Stimulated activated naive CD8-positive, alpha-beta T cell treated with anti-CD3 and anti-CD28 coated beads, Interleukin-15, amount 100 ng/mL, for 72 hours (primary cell): ENCODE measurements around the gene CHD2.
"Not testable (repeated sequence)": the region's sequence is repeated elsewhere in the genome, so short reads cannot be mapped to it uniquely, and the experiment has no call there.

Experiments used
- ATAC-seq: fragments of 150-1000 bp; cut with Tn5 transposase; 2 replicates; pipeline ENCODE4 v1.10.0; 2021; ENCODE audit warnings: mild to moderate bottlenecking, moderate library complexity
- DNase-seq, 2 donors: peaks; one replicate each; pipeline ENCODE4 v3.0.0; 2021 to 2022
- H3K27ac Mint-ChIP-seq, 2 donors: one replicate each; pipeline ENCODE4 v1.8.0; 2022; ENCODE audit warnings: mild to moderate bottlenecking in 2 of 2, mixed read lengths in 2 of 2, moderate library complexity in 2 of 2
- H3K27me3 Mint-ChIP-seq: one replicate; pipeline ENCODE4 v1.8.0; 2022; ENCODE audit warnings: mixed read lengths
- H3K4me1 Mint-ChIP-seq: one replicate; pipeline ENCODE4 v1.8.0; 2022; ENCODE audit warnings: mild to moderate bottlenecking, mixed read lengths
- H3K4me3 Mint-ChIP-seq, 2 donors: one replicate each; pipeline ENCODE4 v1.8.0; 2022; ENCODE audit warnings: mild to moderate bottlenecking in 2 of 2, mixed read lengths in 2 of 2, moderate library complexity in 1 of 2
- H3K9me3 Mint-ChIP-seq, 2 donors: one replicate each; pipeline ENCODE4 v1.8.0; 2022; ENCODE audit warnings: mixed read lengths in 2 of 2

Gene CHD2

DNA sequence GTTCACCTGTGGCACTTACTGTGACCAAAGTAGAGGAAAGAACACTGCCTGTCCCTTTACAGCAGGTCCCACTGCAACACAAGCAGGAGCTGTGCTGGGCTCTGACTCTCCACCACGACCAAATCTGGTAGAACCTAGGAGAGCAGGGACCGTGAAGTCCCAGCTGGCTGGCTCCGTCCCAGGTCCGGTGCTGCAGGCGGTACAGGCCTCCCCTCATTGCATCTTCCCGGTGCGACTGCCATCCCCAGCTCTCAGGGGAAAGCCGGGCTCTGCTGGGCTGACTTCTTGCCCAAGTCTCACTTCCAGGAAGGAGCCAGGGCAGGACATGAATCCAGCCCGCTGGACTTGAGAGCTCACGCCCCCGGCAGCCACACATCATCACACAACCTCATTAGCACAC is 155.1 kb downstream of the CHD2 start:
- H3K27me3 Mint-ChIP-seq: peaks cover 2% of the 10 kb centered on the region
- H3K9me3 Mint-ChIP-seq: no peaks in the 10 kb centered on the region
- no peak overlapping the region for H3K4me3 Mint-ChIP-seq
- no peak overlapping the region for H3K27ac Mint-ChIP-seq
- ATAC-seq (no peak), DNase-seq (no peak)
- no peaks in the 10 kb centered on the region for H3K4me1 Mint-ChIP-seq

DNA sequence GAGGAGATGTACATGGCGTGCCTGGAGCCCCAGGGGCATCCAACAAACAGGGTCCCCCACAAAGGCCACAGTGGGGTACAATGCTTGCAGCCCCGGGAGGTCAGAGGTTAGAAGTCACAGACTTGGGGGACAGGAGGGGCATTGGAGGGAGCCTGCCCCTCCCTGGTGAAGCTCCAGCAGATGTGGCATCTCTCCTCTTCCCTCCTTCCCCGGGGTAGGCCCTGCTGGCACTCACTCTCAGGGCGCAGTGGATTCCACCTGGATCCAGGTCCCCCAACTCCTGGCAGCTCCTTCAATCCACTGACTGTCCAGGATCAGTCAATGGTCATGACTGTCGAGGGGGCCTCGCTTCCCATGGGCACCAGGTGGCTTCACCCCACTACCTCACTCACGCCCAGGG is 156.7 kb downstream of the CHD2 start:
- ATAC-seq: no peak
- peaks cover 7% of the 10 kb centered on the region for H3K4me1 Mint-ChIP-seq
- no peak for DNase-seq
- no peak overlapping the region for H3K4me3 Mint-ChIP-seq
- H3K27ac Mint-ChIP-seq: no peak overlapping the region
- peaks cover 18% of the 10 kb centered on the region for H3K27me3 Mint-ChIP-seq
- no peaks in the 10 kb centered on the region for H3K9me3 Mint-ChIP-seq

DNA sequence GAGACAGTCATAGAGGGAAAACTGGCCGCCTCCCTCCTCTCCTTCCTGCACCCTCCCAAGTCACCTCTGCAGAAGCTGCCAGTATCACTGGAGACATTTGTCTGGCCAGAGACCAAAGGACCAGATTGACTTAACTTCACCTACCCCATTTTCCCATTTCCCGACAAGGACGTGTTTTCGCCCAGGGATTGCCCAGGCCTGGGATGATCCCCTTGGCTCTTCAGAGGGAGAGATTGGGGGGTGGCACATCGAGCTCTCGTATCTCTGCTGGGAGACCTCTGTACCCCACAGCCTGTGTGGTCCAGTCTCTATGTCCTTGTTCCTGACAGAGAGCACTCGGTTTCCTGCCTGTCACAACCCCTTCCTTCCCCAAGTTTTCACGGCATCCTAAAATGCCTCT is 157.5 kb downstream of the CHD2 start:
- Mint-ChIP-seq H3K27ac (no peak overlapping the region), H3K4me3 (no peak overlapping the region), H3K27me3 (peaks cover 26% of the 10 kb centered on the region), H3K4me1 (peaks cover 9% of the 10 kb centered on the region), H3K9me3 (no peaks in the 10 kb centered on the region)
- ATAC-seq (no peak), DNase-seq (no peak)

DNA sequence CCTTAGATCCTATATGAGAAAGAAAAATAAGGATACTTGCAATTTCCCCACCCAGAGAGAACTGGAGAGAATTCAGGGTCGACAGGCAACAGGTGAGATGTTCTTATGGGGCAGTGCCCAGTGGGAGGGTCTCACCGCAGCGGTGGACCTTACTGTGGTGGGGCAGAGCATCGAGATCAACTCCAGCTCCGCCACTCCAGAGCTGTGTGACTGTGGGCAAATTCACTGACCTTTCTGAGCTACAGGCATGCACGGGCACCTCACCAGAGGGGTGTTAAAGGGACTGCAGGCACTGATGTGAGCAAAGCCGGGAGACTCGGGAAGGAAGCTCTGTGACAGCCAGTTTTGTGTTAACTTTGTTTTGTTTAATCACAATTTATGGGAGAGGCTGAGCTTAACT is 158.0 kb downstream of the CHD2 start:
- H3K9me3 Mint-ChIP-seq: no peaks in the 10 kb centered on the region
- no peak overlapping the region for H3K4me3 Mint-ChIP-seq
- no peak overlapping the region for H3K27ac Mint-ChIP-seq
- peaks cover 9% of the 10 kb centered on the region for H3K4me1 Mint-ChIP-seq
- ATAC-seq (no peak), DNase-seq (no peak)
- peaks cover 31% of the 10 kb centered on the region for H3K27me3 Mint-ChIP-seq

- H3K4me1 Mint-ChIP-seq: peaks cover 9% of the 10 kb centered on the region
- peaks cover 40% of the 10 kb centered on the region for H3K27me3 Mint-ChIP-seq
- DNase-seq: no peak
- H3K4me3 Mint-ChIP-seq: no peak overlapping the region
- H3K9me3 Mint-ChIP-seq: no peaks in the 10 kb centered on the region
- ATAC-seq: no peak
- no peak overlapping the region for H3K27ac Mint-ChIP-seq
These were observed 158.8 kb downstream of the CHD2 start for GRCh38 chr15:93058904-93059427.

- H3K4me1 Mint-ChIP-seq: peaks cover 13% of the 10 kb centered on the region
- no peak overlapping the region for H3K27ac Mint-ChIP-seq
- no peak for DNase-seq
- peaks cover 44% of the 10 kb centered on the region for H3K27me3 Mint-ChIP-seq
- H3K9me3 Mint-ChIP-seq: no peaks in the 10 kb centered on the region
- no peak overlapping the region for H3K4me3 Mint-ChIP-seq
- ATAC-seq: no peak
These were observed 159.3 kb downstream of the CHD2 start for GRCh38 chr15:93059442-93059841.

GRCh38 chr15:93060336-93061248 is 160.5 kb downstream of the CHD2 start:
- H3K4me1 Mint-ChIP-seq: peaks cover 14% of the 10 kb centered on the region
- no peak for DNase-seq
- no peak overlapping the region for H3K4me3 Mint-ChIP-seq
- H3K9me3 Mint-ChIP-seq: no peaks in the 10 kb centered on the region
- ATAC-seq: no peak
- peaks cover 52% of the 10 kb centered on the region for H3K27me3 Mint-ChIP-seq
- no peak overlapping the region for H3K27ac Mint-ChIP-seq

GRCh38 chr15:93062628-93063261 is 162.6 kb downstream of the CHD2 start:
- H3K27ac Mint-ChIP-seq, H3K9me3 Mint-ChIP-seq, DNase-seq, H3K4me3 Mint-ChIP-seq, ATAC-seq: not testable (repeated sequence)
- peaks cover 14% of the 10 kb centered on the region for H3K4me1 Mint-ChIP-seq
- peaks cover 52% of the 10 kb centered on the region for H3K27me3 Mint-ChIP-seq

GRCh38 chr15:93063262-93063671 is 163.1 kb downstream of the CHD2 start:
- H3K9me3 Mint-ChIP-seq: no peaks in the 10 kb centered on the region
- DNase-seq: no peak
- no peak overlapping the region for H3K27ac Mint-ChIP-seq
- no peak overlapping the region for H3K4me3 Mint-ChIP-seq
- H3K27me3 Mint-ChIP-seq: peaks cover 52% of the 10 kb centered on the region
- ATAC-seq: no peak
- peaks cover 14% of the 10 kb centered on the region for H3K4me1 Mint-ChIP-seq

DNA sequence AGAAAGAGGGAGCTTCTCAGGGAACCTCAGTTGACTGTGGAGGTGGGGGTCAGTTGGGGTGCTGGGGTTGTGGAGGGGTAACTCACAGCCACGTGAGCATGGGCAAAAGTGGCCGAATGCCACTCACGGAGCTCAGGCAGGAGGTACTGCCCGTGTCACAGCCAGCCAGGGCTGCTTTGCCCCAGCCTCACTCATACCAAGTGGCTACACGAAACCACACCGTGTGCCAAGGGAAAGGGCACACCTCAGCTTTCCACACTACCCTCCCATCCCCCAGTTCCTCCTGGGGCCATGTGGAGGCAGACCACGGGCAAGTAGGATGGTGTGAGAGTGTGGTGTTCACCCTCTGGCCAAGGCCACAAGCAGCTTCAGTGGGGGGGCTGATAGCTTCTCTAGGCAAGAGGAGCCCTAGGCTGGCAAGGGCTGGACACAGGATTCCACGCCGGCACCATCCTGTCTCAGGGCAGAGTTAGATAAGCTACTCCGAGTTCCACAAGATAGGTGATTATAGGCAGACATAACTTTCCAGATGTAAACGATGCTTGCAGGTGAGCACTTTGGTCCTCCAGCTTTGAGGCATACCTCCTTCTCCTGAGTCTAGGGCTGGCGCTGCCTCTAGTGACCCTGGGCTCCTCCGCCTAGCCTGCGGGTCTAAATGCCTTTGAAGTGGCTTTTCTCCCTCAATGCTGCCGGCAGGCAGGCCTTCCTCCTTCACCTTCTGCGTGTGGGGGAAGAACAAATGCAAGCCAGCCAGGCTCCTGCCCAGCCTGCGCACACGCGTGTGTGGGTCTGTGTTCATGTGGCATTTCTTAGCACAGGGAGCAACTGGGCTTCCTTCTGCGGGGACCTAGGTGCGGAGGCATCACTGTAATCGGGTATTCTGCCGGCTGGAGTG is 163.9 kb downstream of the CHD2 start:
- no peak overlapping the region for H3K27ac Mint-ChIP-seq
- peaks cover 14% of the 10 kb centered on the region for H3K4me1 Mint-ChIP-seq
- peaks cover 52% of the 10 kb centered on the region for H3K27me3 Mint-ChIP-seq
- DNase-seq (no peak), ATAC-seq (no peak)
- H3K4me3 Mint-ChIP-seq: no peak overlapping the region
- H3K9me3 Mint-ChIP-seq: no peaks in the 10 kb centered on the region

GRCh38 chr15:93065641-93066045 is 165.5 kb downstream of the CHD2 start:
- peaks cover 14% of the 10 kb centered on the region for H3K4me1 Mint-ChIP-seq
- H3K27ac Mint-ChIP-seq: no peak overlapping the region
- DNase-seq (no peak), ATAC-seq (no peak)
- no peak overlapping the region for H3K4me3 Mint-ChIP-seq
- H3K27me3 Mint-ChIP-seq: peaks cover 53% of the 10 kb centered on the region
- H3K9me3 Mint-ChIP-seq: no peaks in the 10 kb centered on the region

DNA sequence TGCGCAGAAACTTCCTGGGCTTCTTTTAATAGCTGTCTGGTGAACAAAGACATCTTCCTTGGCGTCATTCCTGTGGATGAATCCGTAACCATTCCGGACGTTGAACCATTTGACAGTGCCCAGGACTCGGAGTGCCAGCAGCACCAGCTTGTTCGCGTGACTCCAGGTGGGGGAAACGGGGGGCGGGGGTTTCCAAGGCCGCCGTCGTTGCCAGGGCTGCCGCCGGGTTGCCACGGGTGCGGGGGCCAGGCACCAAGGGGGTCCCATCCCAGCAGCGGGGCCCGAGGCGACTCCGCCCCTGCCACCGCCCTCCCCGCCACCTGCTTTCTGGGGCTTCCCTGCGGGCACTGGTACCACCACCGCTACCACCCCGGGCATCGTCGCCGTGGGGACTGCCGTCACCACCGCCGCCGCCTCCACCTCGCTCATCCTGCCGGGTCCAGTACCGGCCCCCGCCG is 166.1 kb downstream of the CHD2 start:
- no peak overlapping the region for H3K27ac Mint-ChIP-seq
- peaks cover 13% of the 10 kb centered on the region for H3K4me1 Mint-ChIP-seq
- H3K9me3 Mint-ChIP-seq: no peaks in the 10 kb centered on the region
- DNase-seq: no peak
- H3K27me3 Mint-ChIP-seq: peaks cover 53% of the 10 kb centered on the region
- ATAC-seq: peak; percentile 48
- no peak overlapping the region for H3K4me3 Mint-ChIP-seq

- Mint-ChIP-seq H3K27me3 (peaks cover 53% of the 10 kb centered on the region), H3K4me1 (peaks cover 14% of the 10 kb centered on the region), H3K9me3 (no peaks in the 10 kb centered on the region), H3K4me3 (no peak overlapping the region), H3K27ac (peak overlapping the region in 1 of 2 donors; percentile 34)
- no peak for DNase-seq
- no peak for ATAC-seq
These were observed 166.9 kb downstream of the CHD2 start for GRCh38 chr15:93066834-93067648.

GRCh38 chr15:93067649-93068085 is 167.5 kb downstream of the CHD2 start:
- Mint-ChIP-seq H3K27ac (peak overlapping the region in 1 of 2 donors; percentile 34), H3K4me1 (peaks cover 20% of the 10 kb centered on the region), H3K9me3 (no peaks in the 10 kb centered on the region), H3K27me3 (peaks cover 53% of the 10 kb centered on the region), H3K4me3 (no peak overlapping the region)
- ATAC-seq: no peak
- no peak for DNase-seq
